Panc1 (cell line): ENCODE results near the gene OR1M1. TPM values are rescaled to one million over a fixed set of nuclear protein-coding genes. Genes with fewer than 3 reads are reported as not detected.

Experiments
- ATAC-seq: fragments of 200-7000 bp; cut with Tn5 transposase; 2 replicates; pipeline ENCODE4 v1.9.1; 2020; ENCODE audit warnings: mild to moderate bottlenecking, moderate library complexity
- BruUV-seq: library from RNA; stranded (reverse); fragments of 400-500 nt; replicated peaks from 2 replicates; lab custom pipeline; 2021; lab: Mats Ljungman, UMichigan
- CTCF ChIA-PET: fragments of 300-600 bp; sonication (Branson Sonifier 250); formaldehyde crosslinking; loops from one replicate; lab custom pipeline; 2022; ENCODE audit warnings: antibody characterized with exemption; lab: Charles Lee
- POLR2A ChIA-PET: fragments of 300-600 bp; sonication (Branson Sonifier 250); formaldehyde crosslinking; loops from one replicate; lab custom pipeline; 2022; ENCODE audit warnings: antibody characterized with exemption; lab: Charles Lee
- DNase-seq: peaks from one replicate; pipeline ENCODE4 v3.0.0-alpha.2; 2010; ENCODE audit warnings: low read depth, low spot score
- H3K27ac ChIP-seq: 2 replicates; pipeline ENCODE4 v1.5.1; 2011; ENCODE audit warnings: mild to moderate bottlenecking, low read length, inconsistent platforms
- H3K27me3 ChIP-seq: fragments of 200-500 bp; sonication (Bioruptor generic); 2 replicates; pipeline ENCODE4 v1.6.0; 2014; ENCODE audit warnings: low read length, inconsistent platforms; ENCODE audit not compliant: control insufficient read depth, insufficient read depth
- H3K36me3 ChIP-seq: fragments of 200-500 bp; sonication (Bioruptor generic); 2 replicates; pipeline ENCODE4 v1.5.1; 2014; ENCODE audit warnings: inconsistent platforms, mild to moderate bottlenecking, low read length, moderate library complexity; ENCODE audit not compliant: control insufficient read depth, insufficient read depth
- H3K4me1 ChIP-seq: 2 replicates; pipeline ENCODE4 v1.5.1; 2011; ENCODE audit warnings: inconsistent platforms, mild to moderate bottlenecking, low read length, moderate library complexity; ENCODE audit not compliant: control insufficient read depth, insufficient read depth
- H3K4me3 ChIP-seq, 2 experiments: 2 replicates each; pipeline ENCODE4 v1.5.1; 2011 to 2012; ENCODE audit warnings: low read depth in 2 of 2, low read length in 2 of 2, mild to moderate bottlenecking in 2 of 2, inconsistent platforms in 1 of 2, moderate library complexity in 1 of 2
- H3K9me3 ChIP-seq: fragments of 200-500 bp; sonication (Bioruptor generic); 2 replicates; pipeline ENCODE4 v1.5.1; 2014; ENCODE audit warnings: low read depth, mild to moderate bottlenecking, inconsistent platforms, low read length, moderate library complexity; ENCODE audit not compliant: control insufficient read depth, insufficient read depth
- POLR2AphosphoS5 ChIP-seq: IDR thresholded peaks from 2 replicates; pipeline ENCODE4 v1.6.1; 2012; ENCODE audit warnings: mild to moderate bottlenecking, low read depth, low read length, moderate library complexity
- SIN3A ChIP-seq: IDR thresholded peaks from 2 replicates; pipeline ENCODE4 v1.6.1; 2012; ENCODE audit warnings: low read depth, mild to moderate bottlenecking, low read length, moderate library complexity, borderline replicate concordance; ENCODE audit not compliant: insufficient read depth
- TCF7L2 ChIP-seq: IDR thresholded peaks from 2 replicates; pipeline ENCODE4 v1.6.1; 2011; ENCODE audit warnings: mild to moderate bottlenecking, low read depth, low read length, inconsistent platforms
- in situ Hi-C: cut with HindIII; loops from 2 replicates; pipeline ENCODE4 v1.10.0; 2016; ENCODE audit warnings: low sequenced_read_pairs, low pct_unique_long_range_greater_than_20kb
- intact Hi-C: fragments of 100-400 bp; cut with micrococcal nuclease; formaldehyde crosslinking; loops from one replicate; pipeline ENCODE4 v1.10.0; 2022; ENCODE audit not compliant: unreplicated experiment
- total RNA-seq: library from RNA; stranded (reverse); gene quantifications from one replicate; pipeline ENCODE4 v1.2.1, GENCODE V29; 2021; ENCODE audit not compliant: unreplicated experiment
- TF ChIP-seq, protein P1 (sequence below), 2 experiments: IDR thresholded peaks; 2 replicates each; pipeline ENCODE4 v1.6.1; 2011 to 2012; ENCODE audit warnings: low read depth in 2 of 2, control low read depth in 1 of 2, low read length in 1 of 2, mild to moderate bottlenecking in 1 of 2, moderate library complexity in 1 of 2; ENCODE audit not compliant: insufficient read depth in 1 of 2
- TF ChIP-seq, protein P2 (sequence below): fragments of 450-650 bp; IDR thresholded peaks from 2 replicates; pipeline ENCODE4 v1.5.1; 2017; ENCODE audit warnings: mild to moderate bottlenecking

Gene OR1M1
- total RNA-seq, 1 experiment from 2014 or later = not detected

GRCh38 chr19:9060564-9061340, 26.1 kb upstream of the OR1M1 start:
- intact Hi-C loops = no loop called here
- H3K36me3 ChIP-seq = no peaks in the 10 kb centered on the region
- H3K27me3 ChIP-seq = no peaks in the 10 kb centered on the region
- in situ Hi-C loops = no loop called here
- TF ChIP-seq, protein P1, sequence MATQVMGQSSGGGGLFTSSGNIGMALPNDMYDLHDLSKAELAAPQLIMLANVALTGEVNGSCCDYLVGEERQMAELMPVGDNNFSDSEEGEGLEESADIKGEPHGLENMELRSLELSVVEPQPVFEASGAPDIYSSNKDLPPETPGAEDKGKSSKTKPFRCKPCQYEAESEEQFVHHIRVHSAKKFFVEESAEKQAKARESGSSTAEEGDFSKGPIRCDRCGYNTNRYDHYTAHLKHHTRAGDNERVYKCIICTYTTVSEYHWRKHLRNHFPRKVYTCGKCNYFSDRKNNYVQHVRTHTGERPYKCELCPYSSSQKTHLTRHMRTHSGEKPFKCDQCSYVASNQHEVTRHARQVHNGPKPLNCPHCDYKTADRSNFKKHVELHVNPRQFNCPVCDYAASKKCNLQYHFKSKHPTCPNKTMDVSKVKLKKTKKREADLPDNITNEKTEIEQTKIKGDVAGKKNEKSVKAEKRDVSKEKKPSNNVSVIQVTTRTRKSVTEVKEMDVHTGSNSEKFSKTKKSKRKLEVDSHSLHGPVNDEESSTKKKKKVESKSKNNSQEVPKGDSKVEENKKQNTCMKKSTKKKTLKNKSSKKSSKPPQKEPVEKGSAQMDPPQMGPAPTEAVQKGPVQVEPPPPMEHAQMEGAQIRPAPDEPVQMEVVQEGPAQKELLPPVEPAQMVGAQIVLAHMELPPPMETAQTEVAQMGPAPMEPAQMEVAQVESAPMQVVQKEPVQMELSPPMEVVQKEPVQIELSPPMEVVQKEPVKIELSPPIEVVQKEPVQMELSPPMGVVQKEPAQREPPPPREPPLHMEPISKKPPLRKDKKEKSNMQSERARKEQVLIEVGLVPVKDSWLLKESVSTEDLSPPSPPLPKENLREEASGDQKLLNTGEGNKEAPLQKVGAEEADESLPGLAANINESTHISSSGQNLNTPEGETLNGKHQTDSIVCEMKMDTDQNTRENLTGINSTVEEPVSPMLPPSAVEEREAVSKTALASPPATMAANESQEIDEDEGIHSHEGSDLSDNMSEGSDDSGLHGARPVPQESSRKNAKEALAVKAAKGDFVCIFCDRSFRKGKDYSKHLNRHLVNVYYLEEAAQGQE (IDR thresholded peaks at IDR 0.05; ENCODE audit: insufficient read depth in 1 of 2, low read depth in 2 of 2, low read length in 1 of 2) = no peak
- TF ChIP-seq SIN3A (no peak), TCF7L2 (no peak), POLR2AphosphoS5 (no peak)
- TF ChIP-seq, protein P2, sequence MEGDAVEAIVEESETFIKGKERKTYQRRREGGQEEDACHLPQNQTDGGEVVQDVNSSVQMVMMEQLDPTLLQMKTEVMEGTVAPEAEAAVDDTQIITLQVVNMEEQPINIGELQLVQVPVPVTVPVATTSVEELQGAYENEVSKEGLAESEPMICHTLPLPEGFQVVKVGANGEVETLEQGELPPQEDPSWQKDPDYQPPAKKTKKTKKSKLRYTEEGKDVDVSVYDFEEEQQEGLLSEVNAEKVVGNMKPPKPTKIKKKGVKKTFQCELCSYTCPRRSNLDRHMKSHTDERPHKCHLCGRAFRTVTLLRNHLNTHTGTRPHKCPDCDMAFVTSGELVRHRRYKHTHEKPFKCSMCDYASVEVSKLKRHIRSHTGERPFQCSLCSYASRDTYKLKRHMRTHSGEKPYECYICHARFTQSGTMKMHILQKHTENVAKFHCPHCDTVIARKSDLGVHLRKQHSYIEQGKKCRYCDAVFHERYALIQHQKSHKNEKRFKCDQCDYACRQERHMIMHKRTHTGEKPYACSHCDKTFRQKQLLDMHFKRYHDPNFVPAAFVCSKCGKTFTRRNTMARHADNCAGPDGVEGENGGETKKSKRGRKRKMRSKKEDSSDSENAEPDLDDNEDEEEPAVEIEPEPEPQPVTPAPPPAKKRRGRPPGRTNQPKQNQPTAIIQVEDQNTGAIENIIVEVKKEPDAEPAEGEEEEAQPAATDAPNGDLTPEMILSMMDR = no peak
- no peak overlapping the region for H3K4me3 ChIP-seq
- POLR2A ChIA-PET = no interaction called here
- ATAC-seq (peak; percentile 64), DNase-seq (no peak)
- CTCF ChIA-PET = no interaction called here
- peak overlapping the region; percentile 72 for H3K27ac ChIP-seq
- H3K9me3 ChIP-seq = no peaks in the 10 kb centered on the region
- H3K4me1 ChIP-seq = peaks cover 8% of the 10 kb centered on the region
- BruUV-seq = no TSS peak

DNA sequence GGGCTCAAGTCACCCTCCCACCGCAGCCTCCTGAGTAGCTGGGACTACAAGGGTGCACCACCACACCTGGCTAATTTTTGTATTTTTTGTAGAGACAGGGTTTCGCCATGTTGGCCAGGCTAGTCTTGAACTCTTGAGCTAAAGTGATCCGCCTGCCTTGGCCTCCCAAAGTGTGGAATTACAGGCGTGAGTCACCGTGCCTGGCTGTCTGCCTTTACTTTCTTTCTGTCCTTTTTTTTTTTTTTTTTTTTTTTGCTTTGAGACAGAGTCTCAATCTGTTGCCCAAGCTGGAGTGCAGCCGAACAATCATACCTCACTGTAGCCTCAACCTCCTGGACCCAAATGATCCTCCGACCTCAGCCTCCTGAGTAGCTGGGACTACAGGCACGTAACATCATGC, 25.0 kb upstream of the OR1M1 start:
- Histone ChIP-seq H3K4me3 (no peak overlapping the region), H3K27me3 (no peaks in the 10 kb centered on the region), H3K4me1 (peaks cover 5% of the 10 kb centered on the region; the same call in 1 of the 2 replicates), H3K27ac (peak overlapping the region; percentile 72; the same call in 1 of the 2 replicates), H3K9me3 (no peaks in the 10 kb centered on the region), H3K36me3 (no peaks in the 10 kb centered on the region)
- no TSS peak for BruUV-seq
- intact Hi-C loops (no loop called here), in situ Hi-C loops (no loop called here)
- DNase-seq (no peak), ATAC-seq (no peak)
- CTCF ChIA-PET = interaction anchor here (0.6 kb wide), 1 partner anchor 791 kb away, joined by 7 read pairs; no protein-coding TSS in a partner anchor
- POLR2A ChIA-PET = no interaction called here
- TF ChIP-seq SIN3A (no peak), TCF7L2 (no peak), POLR2AphosphoS5 (no peak)
- TF ChIP-seq, protein P2 = no peak
- TF ChIP-seq, protein P1 (IDR thresholded peaks at IDR 0.05; ENCODE audit: insufficient read depth in 1 of 2, low read depth in 2 of 2, low read length in 1 of 2) = no peak
